ENCODE measurements around the gene RAMP2.

DNA sequence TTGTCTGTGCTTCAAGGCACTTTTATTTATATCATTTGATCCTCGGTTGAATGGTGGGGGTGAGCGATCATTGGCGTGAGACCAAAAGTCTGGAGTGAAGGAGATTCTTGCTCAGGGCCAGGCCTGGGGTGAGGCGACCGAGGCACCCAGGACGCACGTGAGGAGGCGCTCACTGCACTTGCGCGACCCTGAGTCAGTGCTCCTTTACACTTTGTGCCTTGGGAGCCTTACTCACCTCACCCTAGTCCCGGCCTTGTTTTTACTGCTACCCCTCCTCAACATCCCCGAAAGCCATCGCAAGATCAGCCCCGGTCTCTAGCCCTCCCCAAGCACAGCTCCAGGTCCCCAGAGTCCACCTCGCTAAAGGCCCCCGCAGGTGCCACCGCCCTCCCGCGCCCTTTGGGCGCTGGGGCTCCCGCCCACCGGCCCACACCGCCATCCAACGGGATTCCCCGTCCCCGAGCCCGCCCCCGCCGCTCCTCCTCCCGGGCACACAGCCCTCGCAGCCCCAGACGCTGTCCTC is 16.7 kb upstream of the RAMP2 start:
- TF ChIP-seq, protein P1, sequence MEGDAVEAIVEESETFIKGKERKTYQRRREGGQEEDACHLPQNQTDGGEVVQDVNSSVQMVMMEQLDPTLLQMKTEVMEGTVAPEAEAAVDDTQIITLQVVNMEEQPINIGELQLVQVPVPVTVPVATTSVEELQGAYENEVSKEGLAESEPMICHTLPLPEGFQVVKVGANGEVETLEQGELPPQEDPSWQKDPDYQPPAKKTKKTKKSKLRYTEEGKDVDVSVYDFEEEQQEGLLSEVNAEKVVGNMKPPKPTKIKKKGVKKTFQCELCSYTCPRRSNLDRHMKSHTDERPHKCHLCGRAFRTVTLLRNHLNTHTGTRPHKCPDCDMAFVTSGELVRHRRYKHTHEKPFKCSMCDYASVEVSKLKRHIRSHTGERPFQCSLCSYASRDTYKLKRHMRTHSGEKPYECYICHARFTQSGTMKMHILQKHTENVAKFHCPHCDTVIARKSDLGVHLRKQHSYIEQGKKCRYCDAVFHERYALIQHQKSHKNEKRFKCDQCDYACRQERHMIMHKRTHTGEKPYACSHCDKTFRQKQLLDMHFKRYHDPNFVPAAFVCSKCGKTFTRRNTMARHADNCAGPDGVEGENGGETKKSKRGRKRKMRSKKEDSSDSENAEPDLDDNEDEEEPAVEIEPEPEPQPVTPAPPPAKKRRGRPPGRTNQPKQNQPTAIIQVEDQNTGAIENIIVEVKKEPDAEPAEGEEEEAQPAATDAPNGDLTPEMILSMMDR (IDR thresholded peaks at IDR 0.05): peak; percentile 3; the same call in 1 of the 2 replicates
- TF ChIP-seq ZFX (IDR thresholded peaks at IDR 0.05; ENCODE audit: borderline replicate concordance): no peak
